ENCODE results near the gene MAGIX. TPM values are rescaled to one million over a fixed set of nuclear protein-coding genes. Genes with fewer than 3 reads are reported as not detected.

The MAGIX gene
- total RNA-seq, 1 experiment from 2014 or later = 1.9 TPM

GRCh38 chrX:49191574-49192011 is 29.0 kb downstream of the MAGIX start:
- H3K27ac Mint-ChIP-seq = peak overlapping the region in 2 of 3 experiments; percentile 57 to 88; a peak in 1 of 7 replicates
- H2BK20ac ChIP-seq (ENCODE audit: low read depth, low read length, poor library complexity, severe bottlenecking) = no peak overlapping the region

More at GRCh38 chrX:49191574-49192011, 29.0 kb downstream of the MAGIX start:
- H3K36me3 Mint-ChIP-seq (ENCODE audit: insufficient read depth in 1 of 3, low read depth in 3 of 3) = peaks cover 8 to 14% (median 12%) of the 10 kb centered on the region in 3 experiments; a peak in 6 of 7 replicates
- H4K5ac ChIP-seq (ENCODE audit: insufficient read length, low read depth, low read length) = no peak overlapping the region
- H3K9me3 ChIP-seq (ENCODE audit: control insufficient read depth, low read depth, low read length) = peaks cover 11% of the 10 kb centered on the region
- H2BK120ac ChIP-seq (ENCODE audit: low read depth, low read length, poor library complexity, severe bottlenecking) = no peak overlapping the region
- H3K27ac ChIP-seq (ENCODE audit: insufficient read length, low read depth, low read length) = no peak overlapping the region
- peaks cover 75 to 82% of the 10 kb centered on the region in 2 experiments for H3K9me3 Mint-ChIP-seq
- H3K79me2 ChIP-seq (ENCODE audit: insufficient read depth, low read length) = no peaks in the 10 kb centered on the region
- H3K4me3 Mint-ChIP-seq = peak overlapping the region; percentile 80 to 87
- WGBS (ENCODE audit: extremely low coverage, insufficient read length, low lambda C conversion rate) = no CpG with 5 or more reads among the region's 34 CpGs
- H3T11ph ChIP-seq (ENCODE audit: low read length) = no peak overlapping the region
- H4K8ac ChIP-seq (replicated peaks; ENCODE audit: insufficient read length, low read depth, low read length) = no peak overlapping the region
- H2BK12ac ChIP-seq (ENCODE audit: insufficient read length, low read depth, low read length) = no peak overlapping the region
- peaks cover 8 to 26% of the 10 kb centered on the region in 2 experiments for H3K4me1 Mint-ChIP-seq
- H3K79me1 ChIP-seq (ENCODE audit: insufficient read depth, low read depth, low read length, poor library complexity, severe bottlenecking) = no peaks in the 10 kb centered on the region
- no peaks in the 10 kb centered on the region for H4K20me1 ChIP-seq (ENCODE audit: control insufficient read depth, insufficient read depth, insufficient read length)
- H3K56ac ChIP-seq (ENCODE audit: insufficient read length, low read depth, low read length) = no peak overlapping the region
- H2AK5ac ChIP-seq (ENCODE audit: insufficient read length, low read length) = no peak overlapping the region
- H3K4me1 ChIP-seq (ENCODE audit: insufficient read depth, low read length) = no peaks in the 10 kb centered on the region
- no peak for DNase-seq
- H3K23me2 ChIP-seq (ENCODE audit: insufficient read length, low read depth, low read length, poor library complexity, severe bottlenecking) = peaks cover 6% of the 10 kb centered on the region
- peak overlapping the region; percentile 47 for H3K4me2 ChIP-seq (ENCODE audit: insufficient read depth, insufficient read length, low read length)
- H3K27me3 Mint-ChIP-seq (ENCODE audit: low read depth) = peaks cover 3% of the 10 kb centered on the region; the same call in 1 of the 2 replicates
- H3K9ac ChIP-seq (ENCODE audit: extremely low read depth, insufficient read length, low read length) = peak overlapping the region; percentile 45
- H3K27me3 ChIP-seq (ENCODE audit: insufficient read depth, low read length) = no peaks in the 10 kb centered on the region
- no peak overlapping the region for H4K91ac ChIP-seq (ENCODE audit: insufficient read length, low read depth, low read length)
- H3K4ac ChIP-seq (ENCODE audit: low read depth, low read length) = no peak overlapping the region
- peak overlapping the region; percentile 45; the same call in 1 of the 2 replicates for H3K14ac ChIP-seq (ENCODE audit: insufficient read depth, low read length)
- TF ChIP-seq CTCF (conservative IDR thresholded peaks at IDR 0.05) = no peak
- H3K23ac ChIP-seq (ENCODE audit: insufficient read length, low read depth, low read length) = no peak overlapping the region
- no peak overlapping the region for H2AFZ ChIP-seq (ENCODE audit: low read length)
- no peak overlapping the region for H2BK15ac ChIP-seq (ENCODE audit: low read depth, low read length)
- H3K18ac ChIP-seq (ENCODE audit: insufficient read length, low read depth, low read length) = peak overlapping the region; percentile 56
- no peak overlapping the region for H2BK5ac ChIP-seq (ENCODE audit: insufficient read length, low read length)

Data from H9 (cell line).